ENCODE measurements around the gene ENTPD2. TPM values are rescaled to one million over a fixed set of nuclear protein-coding genes. Genes with fewer than 3 reads are reported as not detected.
"Not testable (repeated sequence)": the region's sequence is repeated elsewhere in the genome, so short reads cannot be mapped to it uniquely, and the experiment has no call there.

ENTPD2 gene
- total and polyA plus RNA-seq, 4 donors: 0.09 to 0.40 (median 0.21) TPM

- no peak for TF ChIP-seq TAF1 (conservative IDR thresholded peaks at IDR 0.05)
- TF ChIP-seq FOXA2 (IDR thresholded peaks at IDR 0.05): no peak
- WGBS: 82% methylated on average over 26 of the region's 26 CpGs
- Histone ChIP-seq H3K4me1 (ENCODE audit: control insufficient read depth in 4 of 4, insufficient read depth in 4 of 4, low read length in 3 of 4) (peaks cover 0 to 6% (median 0%) of the 10 kb centered on the region in 4 donors), H3K36me3 (ENCODE audit: control insufficient read depth in 4 of 4, insufficient read depth in 3 of 4, low read depth in 1 of 4, low read length in 3 of 4) (no peaks in the 10 kb centered on the region), H3K9me3 (ENCODE audit: control insufficient read depth in 4 of 4, low read length in 3 of 4) (no peaks in the 10 kb centered on the region), H3K27ac (ENCODE audit: low read depth in 1 of 2, low read length in 2 of 2) (no peak overlapping the region), H3K9ac (ENCODE audit: low read depth in 1 of 2, low read length in 2 of 2) (no peak overlapping the region), H3K4me3 (ENCODE audit: low read depth in 1 of 3, low read length in 3 of 3) (no peak overlapping the region), H3K27me3 (ENCODE audit: control insufficient read depth in 4 of 4, insufficient read depth in 4 of 4, low read length in 3 of 4) (peaks cover 0 to 4% (median 0%) of the 10 kb centered on the region in 4 donors)
- no peak for DNase-seq (ENCODE audit: low spot score)
Observed at GRCh38 chr9:137063311-137064026, 9.6 kb upstream of the ENTPD2 start.

GRCh38 chr9:137062798-137063197 lies 8.9 kb upstream of the ENTPD2 start:
- not testable (repeated sequence) for H3K9me3 ChIP-seq (ENCODE audit: control insufficient read depth in 4 of 4, low read length in 3 of 4); H3K4me1 ChIP-seq (ENCODE audit: control insufficient read depth in 4 of 4, insufficient read depth in 4 of 4, low read length in 3 of 4); H3K4me3 ChIP-seq (ENCODE audit: low read depth in 1 of 3, low read length in 3 of 3); H3K27me3 ChIP-seq (ENCODE audit: control insufficient read depth in 4 of 4, insufficient read depth in 4 of 4, low read length in 3 of 4); H3K36me3 ChIP-seq (ENCODE audit: control insufficient read depth in 4 of 4, insufficient read depth in 3 of 4, low read depth in 1 of 4, low read length in 3 of 4); H3K27ac ChIP-seq (ENCODE audit: low read depth in 1 of 2, low read length in 2 of 2); H3K9ac ChIP-seq (ENCODE audit: low read depth in 1 of 2, low read length in 2 of 2); DNase-seq (ENCODE audit: low spot score)
- WGBS: 93% methylated on average over 9 of the region's 9 CpGs

GRCh38 chr9:137062384-137062783 lies 8.5 kb upstream of the ENTPD2 start:
- no peak for DNase-seq (ENCODE audit: low spot score)
- no peak overlapping the region for H3K9ac ChIP-seq (ENCODE audit: low read depth in 1 of 2, low read length in 2 of 2)

More at GRCh38 chr9:137062384-137062783, 8.5 kb upstream of the ENTPD2 start:
- Histone ChIP-seq H3K4me1 (ENCODE audit: control insufficient read depth in 4 of 4, insufficient read depth in 4 of 4, low read length in 3 of 4) (peaks cover 0 to 6% (median 1%) of the 10 kb centered on the region in 4 donors), H3K27me3 (ENCODE audit: control insufficient read depth in 4 of 4, insufficient read depth in 4 of 4, low read length in 3 of 4) (peaks cover 0 to 4% (median 0%) of the 10 kb centered on the region in 4 donors), H3K27ac (ENCODE audit: low read depth in 1 of 2, low read length in 2 of 2) (no peak overlapping the region), H3K9me3 (ENCODE audit: control insufficient read depth in 4 of 4, low read length in 3 of 4) (no peaks in the 10 kb centered on the region), H3K4me3 (ENCODE audit: low read depth in 1 of 3, low read length in 3 of 3) (no peak overlapping the region), H3K36me3 (ENCODE audit: control insufficient read depth in 4 of 4, insufficient read depth in 3 of 4, low read depth in 1 of 4, low read length in 3 of 4) (no peaks in the 10 kb centered on the region)
- TF ChIP-seq FOXA1 (IDR thresholded peaks at IDR 0.05) (no peak), SP1 (IDR thresholded peaks at IDR 0.05) (no peak), GABPA (IDR thresholded peaks at IDR 0.05 in 1 of 2, conservative IDR thresholded peaks at IDR 0.05 in 1 of 2) (no peak), HNF4G (IDR thresholded peaks at IDR 0.05) (no peak), FOXA2 (IDR thresholded peaks at IDR 0.05) (no peak), TAF1 (conservative IDR thresholded peaks at IDR 0.05) (no peak), ZBTB33 (IDR thresholded peaks at IDR 0.05) (no peak), HNF4A (conservative IDR thresholded peaks at IDR 0.05) (no peak), ATF3 (IDR thresholded peaks at IDR 0.05) (no peak), JUND (IDR thresholded peaks at IDR 0.05) (no peak), EGR1 (IDR thresholded peaks at IDR 0.05; ENCODE audit: low read depth in 2 of 2) (no peak), CTCF (IDR thresholded peaks at IDR 0.05; ENCODE audit: low read depth, low read length, missing input control) (no peak)
- WGBS: 90% methylated on average over 15 of the region's 15 CpGs
